Activated CD4-positive, alpha-beta memory T cell treated with anti-CD3 and anti-CD28 coated beads, Interleukin-2, amount 10 ng/mL, durations not matched to agents 7 days and 5 days (primary cell): ENCODE results near the gene SELENBP1. TPM values are rescaled to one million over a fixed set of nuclear protein-coding genes. Genes with fewer than 3 reads are reported as not detected.

Experiments used
- CTCF ChIA-PET: fragments of 350-600 bp; sonication (Branson Sonifier 250); formaldehyde crosslinking; loops from one replicate; lab custom pipeline; 2021; ENCODE audit warnings: antibody characterized with exemption, inconsistent platforms; lab: Charles Lee
- POLR2A ChIA-PET: fragments of 350-600 bp; sonication (Branson Sonifier 250); formaldehyde crosslinking; loops from one replicate; lab custom pipeline; 2021; ENCODE audit warnings: antibody characterized with exemption; lab: Charles Lee
- DNase-seq: peaks from one replicate; pipeline ENCODE4 v3.0.0-alpha.2; 2020
- H3K27ac Mint-ChIP-seq: one replicate; pipeline ENCODE4 v1.8.0; 2021; ENCODE audit warnings: mild to moderate bottlenecking, mixed read lengths
- H3K27me3 Mint-ChIP-seq: one replicate; pipeline ENCODE4 v1.8.0; 2021; ENCODE audit warnings: mixed read lengths
- H3K36me3 Mint-ChIP-seq: one replicate; pipeline ENCODE4 v1.8.0; 2021; ENCODE audit warnings: low read depth, mixed read lengths
- H3K4me1 Mint-ChIP-seq: one replicate; pipeline ENCODE4 v1.8.0; 2021; ENCODE audit warnings: mixed read lengths
- H3K4me3 Mint-ChIP-seq: one replicate; pipeline ENCODE4 v1.8.0; 2021; ENCODE audit warnings: mild to moderate bottlenecking, mixed read lengths
- H3K9me3 Mint-ChIP-seq: one replicate; pipeline ENCODE4 v1.8.0; 2021; ENCODE audit warnings: mixed read lengths
- total RNA-seq, 2 experiments: library from RNA; stranded (reverse); gene quantifications; one replicate each; pipeline ENCODE4 v1.2.3, GENCODE V29; 2021

The SELENBP1 gene
- total RNA-seq, 2 experiments from 2014 or later, result not detected

GRCh38 chr1:151327903-151328674 lies 44.4 kb downstream of the SELENBP1 start:
- ChIA-PET POLR2A (interaction anchor here (0.8 to 5.1 kb wide), 15 partner anchors 8 to 502 kb away, joined by 3 to 71 read pairs (median 8); partner anchors contain the start of genes CDC42SE1, RFX5, VPS72 and ZNF687), CTCF (interaction anchor here (0.6 to 8.7 kb wide), 7 partner anchors 12 to 132 kb away, joined by 3 to 81 read pairs (median 9); partner anchors contain the start of genes PSMB4 and ZNF687)
- Mint-ChIP-seq H3K4me3 (peak overlapping the region; percentile 98), H3K36me3 (peaks cover 18% of the 10 kb centered on the region), H3K9me3 (no peaks in the 10 kb centered on the region), H3K27me3 (no peaks in the 10 kb centered on the region), H3K27ac (peak overlapping the region; percentile 95), H3K4me1 (peaks cover 33% of the 10 kb centered on the region)
- no peak for DNase-seq

- no peaks in the 10 kb centered on the region for H3K9me3 Mint-ChIP-seq
- POLR2A ChIA-PET, result interaction anchor here (0.8 to 5.1 kb wide), 21 partner anchors 9 to 513 kb away, joined by 3 to 71 read pairs (median 6); partner anchors contain the start of genes C2CD4D, CDC42SE1, PSMB4 and RFX5
- CTCF ChIA-PET, result interaction anchor here (0.6 to 8.7 kb wide), 9 partner anchors 12 to 228 kb away, joined by 3 to 81 read pairs (median 5); partner anchors contain the start of genes PSMB4 and ZNF687
- H3K4me1 Mint-ChIP-seq, result peaks cover 36% of the 10 kb centered on the region
- H3K36me3 Mint-ChIP-seq, result peaks cover 22% of the 10 kb centered on the region
- peak within 1 kb of the TSS; percentile 98 for H3K4me3 Mint-ChIP-seq
- peak within 1 kb of the TSS; percentile 95 for H3K27ac Mint-ChIP-seq
- peak; percentile 93 for DNase-seq
- H3K27me3 Mint-ChIP-seq, result no peaks in the 10 kb centered on the region
Observed at GRCh38 chr1:151327223-151327902, 45.1 kb downstream of the SELENBP1 start, which contains the start of gene PI4KB. Gene PI4KB (minus strand): TSS chr1:151327416. CDS start chr1:151316481, 10,935 bp downstream.

GRCh38 chr1:151326619-151327222 lies 45.8 kb downstream of the SELENBP1 start:
- H3K27ac Mint-ChIP-seq, result peak overlapping the region; percentile 85
- H3K9me3 Mint-ChIP-seq, result no peaks in the 10 kb centered on the region
- ChIA-PET CTCF (interaction anchor here (0.6 to 8.7 kb wide), 8 partner anchors 13 to 227 kb away, joined by 3 to 81 read pairs (median 7); partner anchors contain the start of gene ZNF687), POLR2A (interaction anchor here (0.7 to 5.1 kb wide), 16 partner anchors 10 to 513 kb away, joined by 3 to 71 read pairs (median 8); partner anchors contain the start of genes C2CD4D, CDC42SE1, MRPL9 and PSMB4)
- H3K4me1 Mint-ChIP-seq, result peaks cover 36% of the 10 kb centered on the region
- DNase-seq, result peak; percentile 59
- peaks cover 24% of the 10 kb centered on the region for H3K36me3 Mint-ChIP-seq
- peak overlapping the region; percentile 98 for H3K4me3 Mint-ChIP-seq
- H3K27me3 Mint-ChIP-seq, result no peaks in the 10 kb centered on the region

- peaks cover 38% of the 10 kb centered on the region for H3K4me1 Mint-ChIP-seq
- ChIA-PET POLR2A (interaction anchor here (0.8 to 5.1 kb wide), 13 partner anchors 12 to 136 kb away, joined by 3 to 71 read pairs (median 6); partner anchors contain the start of genes PSMB4, RFX5, VPS72 and ZNF687), CTCF (interaction anchor here (1.2 to 8.7 kb wide), 4 partner anchors 13 to 118 kb away, joined by 3 to 81 read pairs (median 20); no protein-coding TSS in a partner anchor)
- peak overlapping the region; percentile 98 for H3K4me3 Mint-ChIP-seq
- H3K36me3 Mint-ChIP-seq, result peaks cover 27% of the 10 kb centered on the region
- DNase-seq, result no peak
- peak overlapping the region; percentile 85 for H3K27ac Mint-ChIP-seq
- H3K27me3 Mint-ChIP-seq, result no peaks in the 10 kb centered on the region
- H3K9me3 Mint-ChIP-seq, result no peaks in the 10 kb centered on the region
Observed at GRCh38 chr1:151325646-151326429, 46.7 kb downstream of the SELENBP1 start.

- DNase-seq, result no peak
- Mint-ChIP-seq H3K9me3 (no peaks in the 10 kb centered on the region), H3K27ac (no peak overlapping the region), H3K36me3 (peaks cover 33% of the 10 kb centered on the region), H3K27me3 (no peaks in the 10 kb centered on the region), H3K4me1 (peaks cover 41% of the 10 kb centered on the region), H3K4me3 (no peak overlapping the region)
- POLR2A ChIA-PET, result interaction anchor here (0.8 to 5.1 kb wide), 7 partner anchors 11 to 86 kb away, joined by 3 to 71 read pairs (median 5); partner anchors contain the start of genes PSMB4, RFX5 and ZNF687
- CTCF ChIA-PET, result interaction anchor here (3.0 to 8.7 kb wide), 3 partner anchors 13 to 24 kb away, joined by 16 to 81 read pairs (median 25); no protein-coding TSS in a partner anchor
Observed at GRCh38 chr1:151325231-151325630, 47.3 kb downstream of the SELENBP1 start.

- no peaks in the 10 kb centered on the region for H3K27me3 Mint-ChIP-seq
- POLR2A ChIA-PET, result interaction anchor here (1.3 to 5.1 kb wide), 4 partner anchors 10 to 43 kb away, joined by 5 to 71 read pairs (median 8); partner anchors contain the start of genes RFX5 and ZNF687
- CTCF ChIA-PET, result interaction anchor here (5.9 to 8.7 kb wide), 2 partner anchors 12 to 15 kb away, joined by 25 to 81 read pairs; no protein-coding TSS in a partner anchor
- H3K27ac Mint-ChIP-seq, result no peak overlapping the region
- H3K9me3 Mint-ChIP-seq, result no peaks in the 10 kb centered on the region
- no peak overlapping the region for H3K4me3 Mint-ChIP-seq
- H3K36me3 Mint-ChIP-seq, result peaks cover 37% of the 10 kb centered on the region
- peaks cover 41% of the 10 kb centered on the region for H3K4me1 Mint-ChIP-seq
- DNase-seq, result no peak
Observed at GRCh38 chr1:151324390-151324930, 48.0 kb downstream of the SELENBP1 start.

- no peak for DNase-seq
Observed at GRCh38 chr1:151318975-151319374, 53.5 kb downstream of the SELENBP1 start.

GRCh38 chr1:151315565-151316235 lies 56.8 kb downstream of the SELENBP1 start:
- ChIA-PET CTCF (interaction anchor here (0.9 to 3.0 kb wide), 2 partner anchors 15 to 25 kb away, joined by 6 to 11 read pairs; no protein-coding TSS in a partner anchor), POLR2A (interaction anchor here (8.1 kb wide), 1 partner anchor 10 kb away, joined by 71 read pairs; the partner anchor contains the start of gene PI4KB)
- DNase-seq, result no peak
- H3K27ac Mint-ChIP-seq, result no peak overlapping the region
- H3K36me3 Mint-ChIP-seq, result peaks cover 67% of the 10 kb centered on the region
- H3K4me1 Mint-ChIP-seq, result peaks cover 26% of the 10 kb centered on the region
- no peaks in the 10 kb centered on the region for H3K9me3 Mint-ChIP-seq
- no peaks in the 10 kb centered on the region for H3K27me3 Mint-ChIP-seq
- H3K4me3 Mint-ChIP-seq, result no peak overlapping the region

More at GRCh38 chr1:151318975-151319374, 53.5 kb downstream of the SELENBP1 start:
- Mint-ChIP-seq H3K4me3 (no peak overlapping the region), H3K4me1 (peaks cover 8% of the 10 kb centered on the region), H3K27me3 (no peaks in the 10 kb centered on the region), H3K9me3 (no peaks in the 10 kb centered on the region), H3K36me3 (peaks cover 54% of the 10 kb centered on the region), H3K27ac (no peak overlapping the region)
- CTCF ChIA-PET, result no interaction called here
- POLR2A ChIA-PET, result no interaction called here
